ENCODE measurements around the gene TRPV3. TPM values are rescaled to one million over a fixed set of nuclear protein-coding genes. Genes with fewer than 3 reads are reported as not detected.

The TRPV3 gene
- total RNA-seq (2014; rRNA removed; shearing (Covaris generic)) (0.69 and 0.70 TPM in 2 replicates), polyA plus RNA-seq (2016; fragmentation: Nextera tagmentation; extraction: Ambion mirVana) (0.15 and 0.82 TPM in 2 replicates)
- long read RNA-seq, result 0 reads

DNA sequence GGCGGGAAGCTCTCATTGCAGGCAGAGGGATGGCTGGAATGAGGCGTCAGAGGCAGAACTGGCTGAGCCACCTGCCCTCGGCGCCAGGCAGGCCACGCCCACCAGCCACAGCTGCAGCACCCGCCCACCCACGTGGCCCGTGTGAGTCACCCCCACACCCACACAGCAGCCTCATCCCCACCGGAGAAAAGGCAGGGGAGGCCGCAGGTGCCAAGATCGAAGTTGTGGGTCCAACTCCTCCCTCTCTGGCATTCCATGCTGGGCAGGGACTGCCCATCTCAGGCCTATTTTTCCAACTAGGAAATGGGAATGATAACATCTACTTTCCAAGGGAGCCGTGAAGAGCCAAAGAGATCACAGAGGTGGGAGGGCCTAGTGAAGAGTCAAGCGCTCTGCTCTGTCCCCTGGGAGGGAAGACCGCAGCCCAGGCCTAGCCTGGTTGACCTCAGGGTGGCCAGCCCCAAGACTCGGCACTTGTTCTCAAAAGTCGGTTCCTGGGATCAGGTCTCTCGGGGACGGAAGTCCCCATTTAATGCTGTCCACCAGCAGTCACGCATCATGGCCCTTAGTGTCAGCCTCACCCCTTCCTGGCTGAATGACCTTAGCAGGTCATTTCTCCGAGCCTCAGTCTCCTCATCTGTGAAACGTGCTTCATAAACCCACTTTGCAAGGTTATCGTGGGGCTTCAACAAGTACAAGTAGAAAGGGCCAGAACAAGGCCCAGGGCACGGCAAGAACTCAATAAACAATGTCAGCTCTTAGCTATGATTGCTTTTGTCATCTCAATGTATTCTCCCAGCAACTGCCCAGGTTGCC, at the start of gene TRPV3:
Gene TRPV3, minus strand, starts transcription at position 45 of the 816 bp plus-strand sequence. CDS start 2,962 bp downstream, outside the sequence.
- H3K79me2 ChIP-seq (replicated peaks; ENCODE audit: insufficient read depth), result no peaks in the 10 kb centered on the region
- H3F3A ChIP-seq (replicated peaks; ENCODE audit: low read depth), result no peaks in the 10 kb centered on the region
- no peak within 1 kb of the TSS for H3K4me2 ChIP-seq
- H3K27ac ChIP-seq (ENCODE audit: low read depth), result no peak within 1 kb of the TSS
- Mint-ChIP-seq H3K36me3 (ENCODE audit: low read depth) (no peaks in the 10 kb centered on the region; the same call in 2 of the 3 replicates), H3K4me1 (no peaks in the 10 kb centered on the region), H3K27ac (no peak within 1 kb of the TSS; the same call in 1 of the 2 replicates), H3K4me3 (no peak within 1 kb of the TSS), H3K27me3 (ENCODE audit: insufficient read depth, low read depth, poor library complexity) (peaks cover 3% of the 10 kb centered on the region), H3K9me3 (no peaks in the 10 kb centered on the region)
- ATAC-seq (0 out of 3 replicates have a peak, but pooled peaks have one; percentile 19), DNase-seq (ENCODE audit: low spot score) (no peak)
- no peaks in the 10 kb centered on the region for H3K9me2 ChIP-seq (ENCODE audit: insufficient read depth)
- H4K20me1 ChIP-seq (replicated peaks; ENCODE audit: insufficient read depth), result no peaks in the 10 kb centered on the region
- H3K4me1 ChIP-seq (ENCODE audit: insufficient read depth), result no peaks in the 10 kb centered on the region
- no peak within 1 kb of the TSS for H3K4me3 ChIP-seq
- no peak within 1 kb of the TSS for H2AFZ ChIP-seq
- no peaks in the 10 kb centered on the region for H3K36me3 ChIP-seq (ENCODE audit: insufficient read depth)
- TF ChIP-seq, protein P1, sequence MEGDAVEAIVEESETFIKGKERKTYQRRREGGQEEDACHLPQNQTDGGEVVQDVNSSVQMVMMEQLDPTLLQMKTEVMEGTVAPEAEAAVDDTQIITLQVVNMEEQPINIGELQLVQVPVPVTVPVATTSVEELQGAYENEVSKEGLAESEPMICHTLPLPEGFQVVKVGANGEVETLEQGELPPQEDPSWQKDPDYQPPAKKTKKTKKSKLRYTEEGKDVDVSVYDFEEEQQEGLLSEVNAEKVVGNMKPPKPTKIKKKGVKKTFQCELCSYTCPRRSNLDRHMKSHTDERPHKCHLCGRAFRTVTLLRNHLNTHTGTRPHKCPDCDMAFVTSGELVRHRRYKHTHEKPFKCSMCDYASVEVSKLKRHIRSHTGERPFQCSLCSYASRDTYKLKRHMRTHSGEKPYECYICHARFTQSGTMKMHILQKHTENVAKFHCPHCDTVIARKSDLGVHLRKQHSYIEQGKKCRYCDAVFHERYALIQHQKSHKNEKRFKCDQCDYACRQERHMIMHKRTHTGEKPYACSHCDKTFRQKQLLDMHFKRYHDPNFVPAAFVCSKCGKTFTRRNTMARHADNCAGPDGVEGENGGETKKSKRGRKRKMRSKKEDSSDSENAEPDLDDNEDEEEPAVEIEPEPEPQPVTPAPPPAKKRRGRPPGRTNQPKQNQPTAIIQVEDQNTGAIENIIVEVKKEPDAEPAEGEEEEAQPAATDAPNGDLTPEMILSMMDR (conservative IDR thresholded peaks at IDR 0.05; ENCODE audit: low read depth in 2 of 2), result no peak
- no peak for TF ChIP-seq EZH2 (IDR thresholded peaks at IDR 0.05; ENCODE audit: low read depth, unreplicated experiment)
- no peak for TF ChIP-seq ZNF331 (CRISPR knock-in tag; IDR thresholded peaks at IDR 0.05; ENCODE audit: low read depth)
- TF ChIP-seq, protein P2, sequence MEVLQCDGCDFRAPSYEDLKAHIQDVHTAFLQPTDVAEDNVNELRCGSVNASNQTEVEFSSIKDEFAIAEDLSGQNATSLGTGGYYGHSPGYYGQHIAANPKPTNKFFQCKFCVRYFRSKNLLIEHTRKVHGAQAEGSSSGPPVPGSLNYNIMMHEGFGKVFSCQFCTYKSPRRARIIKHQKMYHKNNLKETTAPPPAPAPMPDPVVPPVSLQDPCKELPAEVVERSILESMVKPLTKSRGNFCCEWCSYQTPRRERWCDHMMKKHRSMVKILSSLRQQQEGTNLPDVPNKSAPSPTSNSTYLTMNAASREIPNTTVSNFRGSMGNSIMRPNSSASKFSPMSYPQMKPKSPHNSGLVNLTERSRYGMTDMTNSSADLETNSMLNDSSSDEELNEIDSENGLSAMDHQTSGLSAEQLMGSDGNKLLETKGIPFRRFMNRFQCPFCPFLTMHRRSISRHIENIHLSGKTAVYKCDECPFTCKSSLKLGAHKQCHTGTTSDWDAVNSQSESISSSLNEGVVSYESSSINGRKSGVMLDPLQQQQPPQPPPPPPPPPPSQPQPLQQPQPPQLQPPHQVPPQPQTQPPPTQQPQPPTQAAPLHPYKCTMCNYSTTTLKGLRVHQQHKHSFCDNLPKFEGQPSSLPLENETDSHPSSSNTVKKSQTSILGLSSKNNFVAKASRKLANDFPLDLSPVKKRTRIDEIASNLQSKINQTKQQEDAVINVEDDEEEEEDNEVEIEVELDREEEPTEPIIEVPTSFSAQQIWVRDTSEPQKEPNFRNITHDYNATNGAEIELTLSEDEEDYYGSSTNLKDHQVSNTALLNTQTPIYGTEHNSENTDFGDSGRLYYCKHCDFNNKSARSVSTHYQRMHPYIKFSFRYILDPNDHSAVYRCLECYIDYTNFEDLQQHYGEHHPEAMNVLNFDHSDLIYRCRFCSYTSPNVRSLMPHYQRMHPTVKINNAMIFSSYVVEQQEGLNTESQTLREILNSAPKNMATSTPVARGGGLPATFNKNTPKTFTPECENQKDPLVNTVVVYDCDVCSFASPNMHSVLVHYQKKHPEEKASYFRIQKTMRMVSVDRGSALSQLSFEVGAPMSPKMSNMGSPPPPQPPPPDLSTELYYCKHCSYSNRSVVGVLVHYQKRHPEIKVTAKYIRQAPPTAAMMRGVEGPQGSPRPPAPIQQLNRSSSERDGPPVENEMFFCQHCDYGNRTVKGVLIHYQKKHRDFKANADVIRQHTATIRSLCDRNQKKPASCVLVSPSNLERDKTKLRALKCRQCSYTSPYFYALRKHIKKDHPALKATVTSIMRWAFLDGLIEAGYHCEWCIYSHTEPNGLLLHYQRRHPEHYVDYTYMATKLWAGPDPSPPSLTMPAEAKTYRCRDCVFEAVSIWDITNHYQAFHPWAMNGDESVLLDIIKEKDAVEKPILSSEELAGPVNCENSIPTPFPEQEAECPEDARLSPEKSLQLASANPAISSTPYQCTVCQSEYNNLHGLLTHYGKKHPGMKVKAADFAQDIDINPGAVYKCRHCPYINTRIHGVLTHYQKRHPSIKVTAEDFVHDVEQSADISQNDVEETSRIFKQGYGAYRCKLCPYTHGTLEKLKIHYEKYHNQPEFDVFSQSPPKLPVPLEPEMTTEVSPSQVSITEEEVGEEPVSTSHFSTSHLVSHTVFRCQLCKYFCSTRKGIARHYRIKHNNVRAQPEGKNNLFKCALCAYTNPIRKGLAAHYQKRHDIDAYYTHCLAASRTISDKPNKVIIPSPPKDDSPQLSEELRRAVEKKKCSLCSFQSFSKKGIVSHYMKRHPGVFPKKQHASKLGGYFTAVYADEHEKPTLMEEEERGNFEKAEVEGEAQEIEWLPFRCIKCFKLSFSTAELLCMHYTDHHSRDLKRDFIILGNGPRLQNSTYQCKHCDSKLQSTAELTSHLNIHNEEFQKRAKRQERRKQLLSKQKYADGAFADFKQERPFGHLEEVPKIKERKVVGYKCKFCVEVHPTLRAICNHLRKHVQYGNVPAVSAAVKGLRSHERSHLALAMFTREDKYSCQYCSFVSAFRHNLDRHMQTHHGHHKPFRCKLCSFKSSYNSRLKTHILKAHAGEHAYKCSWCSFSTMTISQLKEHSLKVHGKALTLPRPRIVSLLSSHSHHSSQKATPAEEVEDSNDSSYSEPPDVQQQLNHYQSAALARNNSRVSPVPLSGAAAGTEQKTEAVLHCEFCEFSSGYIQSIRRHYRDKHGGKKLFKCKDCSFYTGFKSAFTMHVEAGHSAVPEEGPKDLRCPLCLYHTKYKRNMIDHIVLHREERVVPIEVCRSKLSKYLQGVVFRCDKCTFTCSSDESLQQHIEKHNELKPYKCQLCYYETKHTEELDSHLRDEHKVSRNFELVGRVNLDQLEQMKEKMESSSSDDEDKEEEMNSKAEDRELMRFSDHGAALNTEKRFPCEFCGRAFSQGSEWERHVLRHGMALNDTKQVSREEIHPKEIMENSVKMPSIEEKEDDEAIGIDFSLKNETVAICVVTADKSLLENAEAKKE (CRISPR knock-in tag; IDR thresholded peaks at IDR 0.05), result no peak
- no peak for TF ChIP-seq NANOG (IDR thresholded peaks at IDR 0.05; ENCODE audit: borderline replicate concordance)
- TF ChIP-seq EZH2phosphoT487 (IDR thresholded peaks at IDR 0.05; ENCODE audit: unreplicated experiment), result no peak
- no peak for TF ChIP-seq ZNF114 (CRISPR knock-in tag; IDR thresholded peaks at IDR 0.05)
- TF ChIP-seq STAT1 (IDR thresholded peaks at IDR 0.05; ENCODE audit: unreplicated experiment), result no peak
- TF ChIP-seq, protein P3, sequence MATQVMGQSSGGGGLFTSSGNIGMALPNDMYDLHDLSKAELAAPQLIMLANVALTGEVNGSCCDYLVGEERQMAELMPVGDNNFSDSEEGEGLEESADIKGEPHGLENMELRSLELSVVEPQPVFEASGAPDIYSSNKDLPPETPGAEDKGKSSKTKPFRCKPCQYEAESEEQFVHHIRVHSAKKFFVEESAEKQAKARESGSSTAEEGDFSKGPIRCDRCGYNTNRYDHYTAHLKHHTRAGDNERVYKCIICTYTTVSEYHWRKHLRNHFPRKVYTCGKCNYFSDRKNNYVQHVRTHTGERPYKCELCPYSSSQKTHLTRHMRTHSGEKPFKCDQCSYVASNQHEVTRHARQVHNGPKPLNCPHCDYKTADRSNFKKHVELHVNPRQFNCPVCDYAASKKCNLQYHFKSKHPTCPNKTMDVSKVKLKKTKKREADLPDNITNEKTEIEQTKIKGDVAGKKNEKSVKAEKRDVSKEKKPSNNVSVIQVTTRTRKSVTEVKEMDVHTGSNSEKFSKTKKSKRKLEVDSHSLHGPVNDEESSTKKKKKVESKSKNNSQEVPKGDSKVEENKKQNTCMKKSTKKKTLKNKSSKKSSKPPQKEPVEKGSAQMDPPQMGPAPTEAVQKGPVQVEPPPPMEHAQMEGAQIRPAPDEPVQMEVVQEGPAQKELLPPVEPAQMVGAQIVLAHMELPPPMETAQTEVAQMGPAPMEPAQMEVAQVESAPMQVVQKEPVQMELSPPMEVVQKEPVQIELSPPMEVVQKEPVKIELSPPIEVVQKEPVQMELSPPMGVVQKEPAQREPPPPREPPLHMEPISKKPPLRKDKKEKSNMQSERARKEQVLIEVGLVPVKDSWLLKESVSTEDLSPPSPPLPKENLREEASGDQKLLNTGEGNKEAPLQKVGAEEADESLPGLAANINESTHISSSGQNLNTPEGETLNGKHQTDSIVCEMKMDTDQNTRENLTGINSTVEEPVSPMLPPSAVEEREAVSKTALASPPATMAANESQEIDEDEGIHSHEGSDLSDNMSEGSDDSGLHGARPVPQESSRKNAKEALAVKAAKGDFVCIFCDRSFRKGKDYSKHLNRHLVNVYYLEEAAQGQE (IDR thresholded peaks at IDR 0.05; ENCODE audit: unreplicated experiment), result no peak
- TF ChIP-seq POLR2AphosphoS5 (IDR thresholded peaks at IDR 0.05; ENCODE audit: low read depth), result no peak
- TF ChIP-seq JUNB (IDR thresholded peaks at IDR 0.05; ENCODE audit: unreplicated experiment), result no peak
- TF ChIP-seq, protein P4, sequence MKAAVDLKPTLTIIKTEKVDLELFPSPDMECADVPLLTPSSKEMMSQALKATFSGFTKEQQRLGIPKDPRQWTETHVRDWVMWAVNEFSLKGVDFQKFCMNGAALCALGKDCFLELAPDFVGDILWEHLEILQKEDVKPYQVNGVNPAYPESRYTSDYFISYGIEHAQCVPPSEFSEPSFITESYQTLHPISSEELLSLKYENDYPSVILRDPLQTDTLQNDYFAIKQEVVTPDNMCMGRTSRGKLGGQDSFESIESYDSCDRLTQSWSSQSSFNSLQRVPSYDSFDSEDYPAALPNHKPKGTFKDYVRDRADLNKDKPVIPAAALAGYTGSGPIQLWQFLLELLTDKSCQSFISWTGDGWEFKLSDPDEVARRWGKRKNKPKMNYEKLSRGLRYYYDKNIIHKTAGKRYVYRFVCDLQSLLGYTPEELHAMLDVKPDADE (IDR thresholded peaks at IDR 0.05), result no peak
- no peak for TF ChIP-seq CREB1 (CRISPR knock-in tag; IDR thresholded peaks at IDR 0.05; ENCODE audit: low read depth)
- no peaks in the 10 kb centered on the region for H3K27me3 ChIP-seq (ENCODE audit: insufficient read depth)
